ENCODE data around the gene ITPA. TPM values are rescaled to one million over a fixed set of nuclear protein-coding genes. Genes with fewer than 3 reads are reported as not detected.

Gene ITPA
- total RNA-seq, 1 donor from 2014 or later: 43.4 TPM

DNA sequence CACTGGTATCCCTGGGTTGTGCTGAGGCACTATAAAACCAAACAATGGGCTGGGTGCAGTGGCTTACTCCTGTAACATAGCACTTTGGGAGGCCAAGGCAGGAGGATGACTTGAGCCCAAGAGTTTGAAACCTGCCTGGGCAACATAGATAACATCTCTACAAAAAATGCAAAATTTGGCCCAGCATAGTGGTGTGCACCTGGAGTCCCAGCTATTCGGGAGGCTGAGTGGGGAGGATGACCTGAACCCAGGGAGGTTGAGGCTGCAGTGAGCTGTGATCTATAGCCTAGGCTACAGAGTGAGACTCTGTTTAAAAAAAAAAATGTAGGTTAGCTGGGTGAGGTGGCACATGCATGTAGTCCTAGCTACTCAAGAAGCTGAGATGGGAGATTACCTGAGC, 37.4 kb downstream of the ITPA start:
- intact Hi-C loops (cut with DNase I): no loop called here
- Histone ChIP-seq H3K36me3 (peaks cover under 1% of the 10 kb centered on the region), H3K9me3 (no peaks in the 10 kb centered on the region), H3K4me1 (peaks cover 10% of the 10 kb centered on the region), H3K4me3 (no peak overlapping the region), H3K27me3 (peaks cover 8% of the 10 kb centered on the region), H3K27ac (no peak overlapping the region)
- no peak for TF ChIP-seq CTCF (IDR thresholded peaks at IDR 0.05)
- ATAC-seq (no peak), DNase-seq (no peak)

- H3K4me3 ChIP-seq: no peak overlapping the region
- no peak overlapping the region for H3K27ac ChIP-seq
- H3K36me3 ChIP-seq: peaks cover 10% of the 10 kb centered on the region
- H3K27me3 ChIP-seq: peaks cover 8% of the 10 kb centered on the region
- peaks cover 10% of the 10 kb centered on the region for H3K4me1 ChIP-seq
- intact Hi-C loops (cut with DNase I): no loop called here
- no peaks in the 10 kb centered on the region for H3K9me3 ChIP-seq
- ATAC-seq (no peak), DNase-seq (no peak)
- no peak for TF ChIP-seq CTCF (IDR thresholded peaks at IDR 0.05)
These were observed 38.3 kb downstream of the ITPA start for GRCh38 chr20:3247638-3248037.

GRCh38 chr20:3248167-3248992, 39.1 kb downstream of the ITPA start:
- Histone ChIP-seq H3K4me3 (no peak overlapping the region), H3K4me1 (peaks cover 10% of the 10 kb centered on the region), H3K27ac (no peak overlapping the region), H3K27me3 (peaks cover 8% of the 10 kb centered on the region), H3K36me3 (peaks cover 17% of the 10 kb centered on the region), H3K9me3 (no peaks in the 10 kb centered on the region)
- intact Hi-C loops (cut with DNase I): no loop called here
- ATAC-seq (peak; percentile 68), DNase-seq (no peak)
- no peak for TF ChIP-seq CTCF (IDR thresholded peaks at IDR 0.05)

DNA sequence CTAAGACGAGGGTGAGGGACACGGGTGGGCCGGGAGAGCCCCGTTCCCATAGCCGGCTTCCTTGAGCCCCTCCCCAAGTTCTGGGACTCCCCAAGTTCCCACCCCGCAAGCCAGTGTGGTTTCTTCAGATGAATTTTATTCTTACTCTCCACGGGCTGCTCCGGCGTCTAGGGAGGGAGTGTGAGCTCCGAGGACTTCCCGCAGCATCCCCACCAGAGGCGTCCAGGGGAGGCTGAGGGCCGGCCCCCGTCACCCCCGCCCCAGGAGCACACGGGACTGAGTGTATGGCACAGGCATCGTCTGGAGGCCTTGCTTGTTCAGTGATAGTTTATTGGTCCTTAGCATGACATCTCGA, 39.7 kb downstream of the ITPA start:
- Histone ChIP-seq H3K27ac (no peak overlapping the region), H3K27me3 (peaks cover 8% of the 10 kb centered on the region), H3K9me3 (no peaks in the 10 kb centered on the region), H3K36me3 (peaks cover 23% of the 10 kb centered on the region), H3K4me1 (peaks cover 10% of the 10 kb centered on the region), H3K4me3 (no peak overlapping the region)
- intact Hi-C loops (cut with DNase I): no loop called here
- no peak for ATAC-seq
- no peak for DNase-seq
- TF ChIP-seq CTCF (IDR thresholded peaks at IDR 0.05): no peak

DNA sequence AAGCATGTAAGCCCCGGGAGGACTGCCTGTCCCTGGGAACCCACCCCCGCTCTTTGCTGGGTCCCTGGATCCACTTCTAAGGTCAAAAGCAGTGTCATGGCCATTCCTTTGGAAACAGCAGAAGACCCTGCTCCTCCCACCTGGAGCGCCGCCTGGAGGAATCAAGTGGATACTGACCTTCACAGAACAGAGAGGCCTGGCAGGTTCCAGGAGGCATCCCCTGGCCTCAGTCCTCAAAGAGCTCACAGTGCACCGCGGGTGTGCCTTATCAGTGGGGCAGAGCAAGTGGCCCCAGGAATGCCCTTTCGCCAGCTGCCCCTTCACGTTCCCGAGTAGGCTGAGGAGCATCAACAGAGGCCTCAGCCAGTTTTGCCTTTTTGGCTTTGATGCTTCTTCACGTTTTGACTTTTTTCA, 40.8 kb downstream of the ITPA start:
- no peaks in the 10 kb centered on the region for H3K9me3 ChIP-seq
- intact Hi-C loops (cut with DNase I): no loop called here

More for the DNA sequence above, 40.8 kb downstream of the ITPA start:
- H3K27ac ChIP-seq: no peak overlapping the region
- H3K4me1 ChIP-seq: peaks cover 10% of the 10 kb centered on the region
- peak; percentile 9 for TF ChIP-seq CTCF (IDR thresholded peaks at IDR 0.05)
- peaks cover 8% of the 10 kb centered on the region for H3K27me3 ChIP-seq
- H3K4me3 ChIP-seq: no peak overlapping the region
- H3K36me3 ChIP-seq: peaks cover 34% of the 10 kb centered on the region
- peak; percentile 12 for ATAC-seq
- DNase-seq: no peak

Measured in upper lobe of right lung (tissue), 1 donor.